Endothelial cell of hepatic sinusoid (primary cell): Measurements from ENCODE around the gene RAD9A.

ENCODE experiments used
- in situ Hi-C: cut with HindIII; loops from 2 replicates; pipeline ENCODE4 v1.10.0; 2017; ENCODE audit warnings: low sequenced_read_pairs

The RAD9A gene

DNA sequence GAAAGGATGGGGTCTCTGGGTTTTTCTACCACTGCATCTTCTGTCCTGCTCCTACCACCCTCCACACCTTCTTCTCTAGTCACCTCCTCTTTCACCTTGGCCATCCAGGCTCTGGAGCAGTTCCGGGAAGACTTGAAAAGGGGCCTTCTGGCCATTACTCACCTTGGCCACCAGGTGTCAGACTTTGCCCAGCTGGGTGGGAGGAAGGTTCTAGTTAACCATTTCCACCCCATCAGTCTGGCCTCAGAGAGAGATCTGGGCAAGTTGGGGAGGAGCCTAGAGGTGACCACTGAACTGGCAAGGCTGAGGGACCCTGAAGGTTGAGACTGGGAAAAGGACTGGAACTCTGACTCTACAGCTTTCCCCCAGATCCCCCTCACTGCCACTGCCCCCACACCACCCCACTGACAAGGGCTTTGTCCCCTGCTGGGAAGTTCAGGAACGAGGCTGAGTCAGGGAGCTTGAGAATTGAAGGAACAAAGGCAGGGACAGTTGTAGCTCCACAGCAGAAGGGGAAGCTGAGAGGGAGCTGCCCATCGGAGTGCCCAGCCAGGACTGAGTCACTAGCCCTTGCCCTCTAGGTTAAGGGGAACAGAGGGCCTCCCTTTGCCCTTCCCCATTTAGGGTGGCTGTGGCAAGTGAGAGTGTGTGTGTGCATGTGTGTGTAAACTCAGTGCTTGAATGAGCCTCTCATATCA lies 34.8 kb upstream of the RAD9A start:
- in situ Hi-C loops: no loop called here

GRCh38 chr11:67357831-67358670 lies 33.7 kb upstream of the RAD9A start:
- in situ Hi-C loops: no loop called here

- in situ Hi-C loops: no loop called here
Observed at GRCh38 chr11:67364169-67364568, 27.6 kb upstream of the RAD9A start.

- in situ Hi-C loops: no loop called here
Observed at GRCh38 chr11:67364783-67365722, 26.7 kb upstream of the RAD9A start.

GRCh38 chr11:67365736-67366444 lies 25.9 kb upstream of the RAD9A start:
- in situ Hi-C loops: no loop called here

GRCh38 chr11:67366546-67366945 lies 25.2 kb upstream of the RAD9A start:
- in situ Hi-C loops: no loop called here

GRCh38 chr11:67366961-67367760 lies 24.6 kb upstream of the RAD9A start:
- in situ Hi-C loops: no loop called here

DNA sequence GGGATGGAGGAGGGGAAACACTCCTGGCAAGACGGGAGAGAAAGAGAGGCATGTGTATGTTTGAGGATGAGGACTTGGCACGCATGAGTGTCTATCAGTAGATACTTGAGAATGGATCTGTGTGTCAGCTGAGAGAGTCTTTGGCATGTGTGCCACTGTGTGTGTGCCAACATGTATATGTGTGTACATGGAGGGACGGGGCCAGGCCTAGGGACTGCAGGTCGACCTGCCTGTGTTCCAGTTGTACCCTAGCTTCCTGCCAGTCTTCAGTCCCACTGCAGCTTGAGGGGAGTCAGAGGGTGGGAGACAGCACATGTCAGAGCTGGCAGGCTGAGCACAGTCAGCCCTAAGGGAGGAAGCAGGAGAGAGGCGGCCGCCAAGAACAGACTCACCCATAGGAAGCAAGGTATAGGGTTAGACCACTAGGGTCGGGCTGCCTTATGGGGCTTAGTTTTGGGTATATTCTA lies 24.0 kb upstream of the RAD9A start:
- in situ Hi-C loops: no loop called here

DNA sequence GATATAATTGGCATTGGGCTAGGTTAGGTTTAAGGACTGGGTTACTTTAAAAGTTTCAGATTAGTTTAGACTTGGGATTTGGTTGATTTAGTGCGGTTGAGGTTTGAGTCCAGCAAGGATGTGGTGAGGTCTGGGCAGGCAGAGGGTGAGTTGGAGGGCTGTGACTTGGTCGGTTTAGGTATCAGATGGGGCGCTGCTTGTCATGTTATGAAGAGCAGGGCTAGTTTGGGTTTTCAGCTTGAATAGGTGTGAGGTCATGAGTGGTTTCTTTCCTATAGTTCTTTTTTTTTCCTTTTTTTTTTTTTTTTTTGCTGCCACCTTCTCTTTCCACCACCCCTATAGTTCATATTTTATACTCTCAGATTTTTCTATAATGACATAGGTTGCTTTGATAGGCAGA lies 23.2 kb upstream of the RAD9A start:
- in situ Hi-C loops: no loop called here

DNA sequence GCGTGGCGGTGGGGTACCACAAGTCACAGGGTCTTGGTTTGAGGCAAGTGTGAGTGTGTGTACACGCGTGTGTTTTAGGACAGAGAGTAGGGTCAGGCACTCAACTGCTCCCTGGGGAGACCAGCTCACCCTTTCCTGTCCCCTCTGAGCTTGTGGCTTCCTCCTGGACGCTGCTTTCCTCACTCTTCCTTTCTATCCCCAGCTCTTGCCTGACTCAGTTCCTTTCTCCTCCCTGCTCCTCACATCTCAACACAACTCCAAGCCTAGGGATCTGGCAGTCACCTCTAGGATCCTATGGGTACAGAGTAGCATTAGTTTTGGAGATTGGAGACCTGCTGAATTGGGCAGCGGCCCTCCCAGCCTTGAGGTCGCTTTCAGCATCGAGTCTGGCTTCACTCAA lies 22.5 kb upstream of the RAD9A start:
- in situ Hi-C loops: no loop called here

- in situ Hi-C loops: no loop called here
Observed at GRCh38 chr11:67369801-67370284, 21.9 kb upstream of the RAD9A start.

GRCh38 chr11:67370351-67371076 lies 21.3 kb upstream of the RAD9A start:
- in situ Hi-C loops: no loop called here

- in situ Hi-C loops: no loop called here
Observed at GRCh38 chr11:67371189-67371910, 20.4 kb upstream of the RAD9A start.

GRCh38 chr11:67371911-67372320 lies 19.9 kb upstream of the RAD9A start:
- in situ Hi-C loops: no loop called here

DNA sequence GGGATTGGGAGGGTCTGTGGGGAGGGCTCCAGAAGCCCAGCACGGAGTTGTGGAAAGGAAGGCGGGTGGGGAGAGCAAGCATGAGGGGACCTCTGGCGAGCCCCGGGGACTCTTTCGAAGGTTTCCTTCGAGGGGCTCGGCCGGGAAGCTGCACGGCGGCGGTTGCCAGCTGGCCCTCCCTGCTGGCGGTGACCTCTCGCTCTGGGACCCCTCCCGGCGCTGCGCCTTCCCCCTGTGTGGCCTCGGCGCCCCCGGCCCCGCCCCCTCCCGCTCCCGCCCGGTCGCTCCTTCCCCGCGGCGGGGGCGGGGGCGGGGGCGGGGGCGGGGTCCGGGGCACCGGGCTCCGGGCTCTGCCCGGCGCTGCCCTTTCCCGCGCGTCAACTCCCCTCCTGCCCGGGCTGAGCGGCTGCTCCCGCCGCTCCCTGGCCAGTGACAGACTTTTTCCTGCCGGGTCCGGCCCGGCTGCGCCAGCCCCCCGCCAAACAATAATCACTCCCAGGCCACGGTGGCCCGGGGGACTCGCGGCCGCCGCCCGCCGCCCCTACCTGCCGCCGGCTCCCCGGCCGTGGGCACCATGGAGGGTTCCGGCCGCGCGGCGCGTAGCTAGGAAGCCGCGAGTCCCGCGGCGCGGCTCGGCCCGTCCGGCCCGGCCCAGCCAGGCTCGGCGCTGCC lies 19.3 kb upstream of the RAD9A start:
- in situ Hi-C loops: no loop called here

DNA sequence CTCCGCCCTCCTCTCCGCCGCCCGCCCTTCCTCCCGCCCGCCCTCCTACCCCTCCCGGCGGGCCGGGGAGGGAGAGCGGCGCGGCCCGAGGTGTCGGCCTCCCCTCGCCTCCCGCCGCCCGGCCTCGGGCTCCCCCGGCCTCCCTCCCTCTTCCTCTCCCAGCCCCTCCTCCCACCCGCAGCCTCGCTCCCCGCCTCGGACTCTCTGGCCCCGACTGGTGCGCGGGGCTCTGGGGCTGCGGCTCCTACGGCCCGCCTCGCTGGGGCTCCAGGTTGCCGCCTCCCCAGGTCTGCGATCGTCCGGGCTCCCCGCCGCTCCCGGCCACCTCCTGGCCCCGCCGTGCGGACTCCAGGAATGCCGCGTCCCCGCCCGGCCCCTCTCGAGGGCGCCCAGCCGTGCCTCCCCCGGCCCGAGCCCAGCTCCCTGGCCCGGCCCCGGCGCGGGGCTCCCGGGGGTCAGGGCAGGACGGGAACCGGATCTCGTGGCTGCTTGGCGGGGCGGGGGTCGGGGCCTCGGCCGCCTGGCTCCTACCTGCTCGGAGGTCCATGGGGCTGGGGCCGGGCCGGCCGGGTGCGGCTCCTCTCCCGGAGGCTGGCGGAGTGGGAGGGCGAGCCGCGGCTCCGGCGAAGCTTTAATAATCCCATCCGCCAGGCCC lies 18.7 kb upstream of the RAD9A start, which contains the start of gene CLCF1:
CLCF1 (minus strand) TSS at position 606 of the 655 bp plus-strand sequence; CDS start at position 547, 59 bp downstream.
- in situ Hi-C loops: no loop called here
